ENCODE data around the gene MBNL1.

MBNL1 gene

GRCh38 chr3:152309031-152309430, 40.3 kb downstream of the MBNL1 start:
- Histone ChIP-seq H3K9me3 (ENCODE audit: control insufficient read depth, low read length) (no peaks in the 10 kb centered on the region), H3K27ac (ENCODE audit: low read depth, low read length, severe bottlenecking) (no peak overlapping the region), H3K4me1 (ENCODE audit: control insufficient read depth, insufficient read depth, low read length, poor library complexity, severe bottlenecking) (no peaks in the 10 kb centered on the region), H3K4me3 (ENCODE audit: extremely low read depth, insufficient read depth, low read length, poor library complexity, severe bottlenecking) (no peak overlapping the region), H3K36me3 (ENCODE audit: control insufficient read depth, insufficient read depth, low read length) (peaks cover 15% of the 10 kb centered on the region)
- 100% methylated on average over 1 of the region's 3 CpGs for WGBS, 2 experiments (ENCODE audit: insufficient coverage in 2 of 2)

GRCh38 chr3:152309535-152310307, 41.0 kb downstream of the MBNL1 start:
- H3K9me3 ChIP-seq (ENCODE audit: control insufficient read depth, low read length), result no peaks in the 10 kb centered on the region
- H3K27ac ChIP-seq (ENCODE audit: low read depth, low read length, severe bottlenecking), result no peak overlapping the region
- WGBS, 2 experiments (ENCODE audit: insufficient coverage in 2 of 2), result 92% methylated on average over 2 of the region's 6 CpGs; no CpG with 5 or more reads in 1 of the 2 experiments
- no peaks in the 10 kb centered on the region for H3K4me1 ChIP-seq (ENCODE audit: control insufficient read depth, insufficient read depth, low read length, poor library complexity, severe bottlenecking)
- H3K36me3 ChIP-seq (ENCODE audit: control insufficient read depth, insufficient read depth, low read length), result peaks cover 15% of the 10 kb centered on the region
- no peak overlapping the region for H3K4me3 ChIP-seq (ENCODE audit: extremely low read depth, insufficient read depth, low read length, poor library complexity, severe bottlenecking)

GRCh38 chr3:152313430-152313829, 44.7 kb downstream of the MBNL1 start:
- Histone ChIP-seq H3K36me3 (ENCODE audit: control insufficient read depth, insufficient read depth, low read length) (no peaks in the 10 kb centered on the region), H3K27ac (ENCODE audit: low read depth, low read length, severe bottlenecking) (no peak overlapping the region), H3K4me3 (ENCODE audit: extremely low read depth, insufficient read depth, low read length, poor library complexity, severe bottlenecking) (no peak overlapping the region), H3K9me3 (ENCODE audit: control insufficient read depth, low read length) (no peaks in the 10 kb centered on the region), H3K4me1 (ENCODE audit: control insufficient read depth, insufficient read depth, low read length, poor library complexity, severe bottlenecking) (peaks cover 10% of the 10 kb centered on the region)
- no CpG with 5 or more reads among the region's 2 CpGs for WGBS, 2 experiments (ENCODE audit: insufficient coverage in 2 of 2)

GRCh38 chr3:152313914-152314313, 45.2 kb downstream of the MBNL1 start:
- H3K36me3 ChIP-seq (ENCODE audit: control insufficient read depth, insufficient read depth, low read length), result no peaks in the 10 kb centered on the region
- no peak overlapping the region for H3K4me3 ChIP-seq (ENCODE audit: extremely low read depth, insufficient read depth, low read length, poor library complexity, severe bottlenecking)
- H3K9me3 ChIP-seq (ENCODE audit: control insufficient read depth, low read length), result no peaks in the 10 kb centered on the region
- H3K4me1 ChIP-seq (ENCODE audit: control insufficient read depth, insufficient read depth, low read length, poor library complexity, severe bottlenecking), result peaks cover 15% of the 10 kb centered on the region
- no peak overlapping the region for H3K27ac ChIP-seq (ENCODE audit: low read depth, low read length, severe bottlenecking)

DNA sequence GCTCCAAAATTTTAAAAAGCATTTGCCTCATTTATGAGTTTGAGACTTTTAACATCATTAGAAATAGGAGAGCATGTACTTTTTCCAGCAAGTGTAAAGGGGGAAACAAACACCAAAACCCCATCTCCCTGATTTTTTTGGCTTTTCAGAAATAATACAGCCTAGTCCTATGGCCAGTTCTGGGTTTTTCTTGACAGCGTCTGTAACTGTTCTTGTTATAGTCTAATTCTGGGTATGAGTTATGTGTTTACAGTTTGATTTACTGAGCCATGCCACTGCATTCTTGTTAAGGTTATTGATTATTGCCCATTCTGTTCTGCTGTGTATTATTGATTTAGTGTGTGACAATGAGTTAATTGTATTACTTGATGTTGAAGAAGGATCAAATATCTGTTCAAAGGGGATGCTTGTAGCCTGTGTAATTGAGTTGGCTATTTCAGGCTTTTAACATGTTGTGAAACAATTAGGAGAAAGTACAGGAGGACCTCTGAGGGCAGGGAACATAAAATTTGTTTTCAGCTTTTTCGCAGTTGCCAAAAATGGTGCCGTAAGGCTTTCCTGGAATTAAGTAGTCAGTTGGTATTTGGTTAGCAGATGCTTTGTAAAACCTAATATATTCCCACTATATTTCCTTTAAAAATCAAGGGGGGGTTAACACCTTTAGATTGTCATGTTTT, 46.1 kb downstream of the MBNL1 start:
- 92 to 100% methylated on average over 1 to 3 of the region's 3 CpGs for WGBS, 2 experiments (ENCODE audit: insufficient coverage in 2 of 2)
- Histone ChIP-seq H3K9me3 (ENCODE audit: control insufficient read depth, low read length) (no peaks in the 10 kb centered on the region), H3K4me1 (ENCODE audit: control insufficient read depth, insufficient read depth, low read length, poor library complexity, severe bottlenecking) (peaks cover 19% of the 10 kb centered on the region), H3K27ac (ENCODE audit: low read depth, low read length, severe bottlenecking) (peak overlapping the region; percentile 11), H3K4me3 (ENCODE audit: extremely low read depth, insufficient read depth, low read length, poor library complexity, severe bottlenecking) (no peak overlapping the region), H3K36me3 (ENCODE audit: control insufficient read depth, insufficient read depth, low read length) (no peaks in the 10 kb centered on the region)

DNA sequence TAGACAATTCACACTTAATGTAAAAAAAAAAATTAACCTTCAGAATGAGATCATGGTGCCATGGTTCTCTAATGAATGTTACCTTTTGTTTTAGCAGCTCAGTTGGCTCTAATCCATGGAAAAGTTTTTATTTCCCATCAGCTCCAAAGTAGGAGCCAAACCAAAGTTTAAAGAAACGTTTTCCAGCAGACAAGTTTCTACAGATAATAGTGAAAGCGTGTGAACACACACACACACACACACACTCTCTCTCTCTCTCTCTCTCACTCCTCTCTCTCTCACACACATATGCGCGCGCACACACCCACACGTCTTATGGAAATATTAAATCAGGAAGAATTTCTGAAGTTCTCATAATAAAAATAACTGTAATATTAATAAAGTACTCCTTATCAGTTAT, 46.9 kb downstream of the MBNL1 start:
- Histone ChIP-seq H3K27ac (ENCODE audit: low read depth, low read length, severe bottlenecking) (no peak overlapping the region), H3K9me3 (ENCODE audit: control insufficient read depth, low read length) (no peaks in the 10 kb centered on the region), H3K36me3 (ENCODE audit: control insufficient read depth, insufficient read depth, low read length) (peaks cover 3% of the 10 kb centered on the region), H3K4me3 (ENCODE audit: extremely low read depth, insufficient read depth, low read length, poor library complexity, severe bottlenecking) (no peak overlapping the region), H3K4me1 (ENCODE audit: control insufficient read depth, insufficient read depth, low read length, poor library complexity, severe bottlenecking) (peaks cover 25% of the 10 kb centered on the region)
- WGBS, 2 experiments (ENCODE audit: insufficient coverage in 2 of 2), result 84% methylated on average over 2 of the region's 6 CpGs; no CpG with 5 or more reads in 1 of the 2 experiments

DNA sequence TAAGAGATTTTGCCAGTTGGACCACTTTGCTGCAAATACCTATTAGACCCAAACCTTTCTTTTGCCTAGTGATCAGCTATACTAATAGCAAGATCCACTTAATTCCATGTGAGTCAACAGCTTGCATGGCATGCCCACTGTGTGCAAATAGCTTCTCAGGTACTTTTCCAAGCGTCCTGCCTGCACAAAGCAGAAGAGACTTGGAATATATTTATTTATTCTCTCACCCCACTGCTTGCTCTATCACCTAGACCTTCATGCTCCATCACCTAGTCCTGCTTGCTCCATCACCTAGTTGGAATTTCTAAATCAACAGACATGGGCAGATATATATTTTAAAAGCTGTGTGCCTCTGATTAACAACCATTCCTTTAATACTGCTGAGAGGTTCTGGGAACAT, 47.6 kb downstream of the MBNL1 start:
- H3K4me3 ChIP-seq (ENCODE audit: extremely low read depth, insufficient read depth, low read length, poor library complexity, severe bottlenecking), result no peak overlapping the region
- H3K27ac ChIP-seq (ENCODE audit: low read depth, low read length, severe bottlenecking), result no peak overlapping the region
- 100% methylated on average over 1 of the region's 1 CpG; no CpG with 5 or more reads in 1 of the 2 experiments for WGBS, 2 experiments (ENCODE audit: insufficient coverage in 2 of 2)
- H3K36me3 ChIP-seq (ENCODE audit: control insufficient read depth, insufficient read depth, low read length), result peaks cover 3% of the 10 kb centered on the region
- no peaks in the 10 kb centered on the region for H3K9me3 ChIP-seq (ENCODE audit: control insufficient read depth, low read length)
- H3K4me1 ChIP-seq (ENCODE audit: control insufficient read depth, insufficient read depth, low read length, poor library complexity, severe bottlenecking), result peaks cover 32% of the 10 kb centered on the region

DNA sequence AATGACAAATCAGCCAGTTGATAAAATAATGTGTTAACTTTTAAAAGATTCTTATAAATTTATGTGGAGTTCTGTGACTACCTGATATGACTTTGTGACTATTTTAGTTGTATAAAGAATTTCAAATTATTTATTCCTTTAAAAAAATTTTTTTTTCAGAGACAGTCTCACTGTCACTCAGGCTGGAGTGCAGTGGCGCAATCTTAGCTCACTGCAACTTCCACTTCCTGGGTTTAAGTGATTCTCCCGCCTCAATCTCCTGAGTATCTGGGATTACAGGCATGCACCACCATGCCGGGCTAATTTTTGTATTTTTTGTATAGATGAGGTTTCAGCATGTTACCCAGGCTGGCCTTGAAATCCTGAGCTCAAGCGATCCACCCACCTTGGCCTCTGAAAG, 48.5 kb downstream of the MBNL1 start:
- Histone ChIP-seq H3K4me3 (ENCODE audit: extremely low read depth, insufficient read depth, low read length, poor library complexity, severe bottlenecking) (no peak overlapping the region), H3K9me3 (ENCODE audit: control insufficient read depth, low read length) (no peaks in the 10 kb centered on the region), H3K27ac (ENCODE audit: low read depth, low read length, severe bottlenecking) (peak overlapping the region; percentile 24), H3K36me3 (ENCODE audit: control insufficient read depth, insufficient read depth, low read length) (peaks cover 3% of the 10 kb centered on the region), H3K4me1 (ENCODE audit: control insufficient read depth, insufficient read depth, low read length, poor library complexity, severe bottlenecking) (peaks cover 35% of the 10 kb centered on the region)
- WGBS, 2 experiments (ENCODE audit: insufficient coverage in 2 of 2), result 100% methylated on average over 1 to 2 of the region's 4 CpGs

GRCh38 chr3:152317956-152318355, 49.2 kb downstream of the MBNL1 start:
- H3K4me3 ChIP-seq (ENCODE audit: extremely low read depth, insufficient read depth, low read length, poor library complexity, severe bottlenecking), result no peak overlapping the region
- H3K4me1 ChIP-seq (ENCODE audit: control insufficient read depth, insufficient read depth, low read length, poor library complexity, severe bottlenecking), result peaks cover 35% of the 10 kb centered on the region
- no peaks in the 10 kb centered on the region for H3K9me3 ChIP-seq (ENCODE audit: control insufficient read depth, low read length)
- H3K27ac ChIP-seq (ENCODE audit: low read depth, low read length, severe bottlenecking), result peak overlapping the region; percentile 24
- peaks cover 7% of the 10 kb centered on the region for H3K36me3 ChIP-seq (ENCODE audit: control insufficient read depth, insufficient read depth, low read length)
- WGBS, 2 experiments (ENCODE audit: insufficient coverage in 2 of 2), result 63 to 100% methylated on average over 1 to 2 of the region's 4 CpGs

GRCh38 chr3:152318512-152318911, 49.8 kb downstream of the MBNL1 start:
- peak overlapping the region; percentile 6 for H3K27ac ChIP-seq (ENCODE audit: low read depth, low read length, severe bottlenecking)
- no peaks in the 10 kb centered on the region for H3K9me3 ChIP-seq (ENCODE audit: control insufficient read depth, low read length)
- peaks cover 7% of the 10 kb centered on the region for H3K36me3 ChIP-seq (ENCODE audit: control insufficient read depth, insufficient read depth, low read length)
- peaks cover 35% of the 10 kb centered on the region for H3K4me1 ChIP-seq (ENCODE audit: control insufficient read depth, insufficient read depth, low read length, poor library complexity, severe bottlenecking)
- H3K4me3 ChIP-seq (ENCODE audit: extremely low read depth, insufficient read depth, low read length, poor library complexity, severe bottlenecking), result no peak overlapping the region

GRCh38 chr3:152319256-152319655, 50.5 kb downstream of the MBNL1 start:
- H3K36me3 ChIP-seq (ENCODE audit: control insufficient read depth, insufficient read depth, low read length), result peaks cover 11% of the 10 kb centered on the region
- H3K9me3 ChIP-seq (ENCODE audit: control insufficient read depth, low read length), result no peaks in the 10 kb centered on the region
- no CpG with 5 or more reads among the region's 2 CpGs for WGBS, 2 experiments (ENCODE audit: insufficient coverage in 2 of 2)
- no peak overlapping the region for H3K27ac ChIP-seq (ENCODE audit: low read depth, low read length, severe bottlenecking)
- no peak overlapping the region for H3K4me3 ChIP-seq (ENCODE audit: extremely low read depth, insufficient read depth, low read length, poor library complexity, severe bottlenecking)
- H3K4me1 ChIP-seq (ENCODE audit: control insufficient read depth, insufficient read depth, low read length, poor library complexity, severe bottlenecking), result peaks cover 35% of the 10 kb centered on the region

All from mesodermal cell (in vitro differentiated cells).